ENCODE data around the gene BNC2.
"Not testable (repeated sequence)": the region's sequence is repeated elsewhere in the genome, so short reads cannot be mapped to it uniquely, and the experiment has no call there.

The BNC2 gene

GRCh38 chr9:16912197-16912596 lies 41.7 kb upstream of the BNC2 start:
- Histone ChIP-seq H3K9me3 (ENCODE audit: control insufficient read depth, insufficient read depth, low read depth, low read length) (no peaks in the 10 kb centered on the region), H3K36me3 (ENCODE audit: control insufficient read depth in 2 of 2, insufficient read depth in 1 of 2, low read length in 2 of 2) (no peaks in the 10 kb centered on the region), H3K4me1 (ENCODE audit: control insufficient read depth, insufficient read depth, low read length) (no peaks in the 10 kb centered on the region), H3K27ac (ENCODE audit: extremely low read depth, low read depth, low read length) (no peak overlapping the region), H3K4me3 (ENCODE audit: low read depth, low read length) (no peak overlapping the region)
- POLR2A ChIA-PET = no interaction called here
- TF ChIP-seq GLIS1 (tag by site-specific recombination; IDR thresholded peaks at IDR 0.05) = no peak
- TF ChIP-seq ZNF549 (tag by site-specific recombination; IDR thresholded peaks at IDR 0.05) = no peak
- no peak for TF ChIP-seq ZBTB48 (tag by site-specific recombination; IDR thresholded peaks at IDR 0.05)
- TF ChIP-seq ZBTB1 (tag by site-specific recombination; IDR thresholded peaks at IDR 0.05) = no peak
- TF ChIP-seq KLF17 (tag by site-specific recombination; IDR thresholded peaks at IDR 0.05) = no peak
- CTCF ChIA-PET = no interaction called here

- CTCF ChIA-PET; POLR2A ChIA-PET; H3K4me1 ChIP-seq (ENCODE audit: control insufficient read depth, insufficient read depth, low read length); H3K9me3 ChIP-seq (ENCODE audit: control insufficient read depth, insufficient read depth, low read depth, low read length); H3K36me3 ChIP-seq (ENCODE audit: control insufficient read depth in 2 of 2, insufficient read depth in 1 of 2, low read length in 2 of 2); H3K4me3 ChIP-seq (ENCODE audit: low read depth, low read length); H3K27ac ChIP-seq (ENCODE audit: extremely low read depth, low read depth, low read length): not testable (repeated sequence)
Observed at GRCh38 chr9:16908206-16908605, 37.7 kb upstream of the BNC2 start.

- no peaks in the 10 kb centered on the region for H3K9me3 ChIP-seq (ENCODE audit: control insufficient read depth, insufficient read depth, low read depth, low read length)
- CTCF ChIA-PET = interaction anchor here (0.6 kb wide), 1 partner anchor 420 kb away, joined by 3 read pairs; no protein-coding TSS in a partner anchor
Observed at GRCh38 chr9:16904655-16905054, 34.2 kb upstream of the BNC2 start.

More at GRCh38 chr9:16904655-16905054, 34.2 kb upstream of the BNC2 start:
- Histone ChIP-seq H3K4me3 (ENCODE audit: low read depth, low read length) (no peak overlapping the region), H3K4me1 (ENCODE audit: control insufficient read depth, insufficient read depth, low read length) (no peaks in the 10 kb centered on the region), H3K27ac (ENCODE audit: extremely low read depth, low read depth, low read length) (no peak overlapping the region), H3K36me3 (ENCODE audit: control insufficient read depth in 2 of 2, insufficient read depth in 1 of 2, low read length in 2 of 2) (no peaks in the 10 kb centered on the region)
- TF ChIP-seq ZNF580 (tag by site-specific recombination; IDR thresholded peaks at IDR 0.05) (no peak), HOXC10 (CRISPR knock-in tag; IDR thresholded peaks at IDR 0.05) (no peak), INSM2 (tag by site-specific recombination; IDR thresholded peaks at IDR 0.05) (no peak), ZBTB17 (tag by site-specific recombination; IDR thresholded peaks at IDR 0.05) (no peak), ZNF138 (tag by site-specific recombination; IDR thresholded peaks at IDR 0.05; ENCODE audit: borderline replicate concordance) (no peak), ZNF513 (tag by site-specific recombination; IDR thresholded peaks at IDR 0.05) (no peak), ZNF692 (tag by site-specific recombination; IDR thresholded peaks at IDR 0.05) (no peak), ZNF473 (tag by site-specific recombination; IDR thresholded peaks at IDR 0.05) (no peak), ZNF645 (tag by site-specific recombination; IDR thresholded peaks at IDR 0.05) (no peak), ZNF280C (tag by site-specific recombination; IDR thresholded peaks at IDR 0.05) (no peak), AEBP2 (tag by site-specific recombination; IDR thresholded peaks at IDR 0.05; ENCODE audit: borderline replicate concordance) (no peak)
- POLR2A ChIA-PET = no interaction called here

All from HEK293 (cell line).